WTC11 (cell line): Measurements from ENCODE around the gene TBC1D1.

Source experiments
- CTCF ChIP-seq: fragments of 200-600 bp; IDR thresholded peaks from 2 replicates; pipeline ENCODE4 v1.8.0; 2022; ENCODE audit warnings: antibody characterized with exemption
- E2F1 ChIP-seq: sonication (generic); formaldehyde crosslinking; IDR thresholded peaks from 2 replicates; pipeline ENCODE4 v1.8.0; 2022; ENCODE audit warnings: mild to moderate bottlenecking, missing genetic modification reagents
- E2F5 ChIP-seq: sonication (generic); formaldehyde crosslinking; IDR thresholded peaks from 2 replicates; pipeline ENCODE4 v1.8.1; 2022; ENCODE audit warnings: mild to moderate bottlenecking, moderate library complexity, missing genetic modification reagents
- ESRRA ChIP-seq: sonication (generic); formaldehyde crosslinking; IDR thresholded peaks from 2 replicates; pipeline ENCODE4 v1.8.1; 2022; ENCODE audit warnings: mild to moderate bottlenecking, missing genetic modification reagents, borderline replicate concordance
- GABPB1 ChIP-seq: sonication (generic); formaldehyde crosslinking; IDR thresholded peaks from 2 replicates; pipeline ENCODE4 v1.8.1; 2023; ENCODE audit warnings: mild to moderate bottlenecking, missing genetic modification reagents
- NFE2L1 ChIP-seq: sonication (generic); formaldehyde crosslinking; IDR thresholded peaks from 2 replicates; pipeline ENCODE4 v1.8.1; 2023; ENCODE audit warnings: missing genetic modification reagents
- OVOL2 ChIP-seq: fragments of 250-450 bp; sonication (Bioruptor Pico); IDR thresholded peaks from 2 replicates; pipeline ENCODE4 v1.9.0; 2021; ENCODE audit warnings: mild to moderate bottlenecking, borderline replicate concordance
- PRDM15 ChIP-seq: sonication (generic); formaldehyde crosslinking; IDR thresholded peaks from 2 replicates; pipeline ENCODE4 v1.8.0; 2022; ENCODE audit warnings: missing genetic modification reagents
- SP1 ChIP-seq: sonication (generic); formaldehyde crosslinking; conservative IDR thresholded peaks from 2 replicates; pipeline ENCODE4 v1.8.1; 2022; ENCODE audit warnings: missing genetic modification reagents
- TEAD4 ChIP-seq: sonication (generic); formaldehyde crosslinking; IDR thresholded peaks from 2 replicates; pipeline ENCODE4 v1.8.0; 2022; ENCODE audit warnings: mild to moderate bottlenecking, missing genetic modification reagents
- TP53 ChIP-seq: sonication (generic); formaldehyde crosslinking; IDR thresholded peaks from 2 replicates; pipeline ENCODE4 v1.8.1; 2023; ENCODE audit warnings: mild to moderate bottlenecking, missing genetic modification reagents
- ZNF423 ChIP-seq: fragments of 250-450 bp; sonication (Bioruptor Pico); IDR thresholded peaks from 2 replicates; pipeline ENCODE4 v2.1.2; 2022; ENCODE audit warnings: mild to moderate bottlenecking, moderate library complexity

- TF ChIP-seq ZNF423 (CRISPR knock-in tag) (no peak), E2F5 (CRISPR knock-in tag) (no peak), NFE2L1 (CRISPR knock-in tag) (no peak), GABPB1 (CRISPR knock-in tag) (no peak), SP1 (CRISPR knock-in tag) (no peak), PRDM15 (CRISPR knock-in tag) (no peak), CTCF (no peak), OVOL2 (no peak), ESRRA (CRISPR knock-in tag) (no peak), TEAD4 (CRISPR knock-in tag) (no peak), TP53 (no peak), E2F1 (no peak)
These were observed 277.1 kb downstream of the TBC1D1 start for GRCh38 chr4:38167973-38168372.
